Neural cell (in vitro differentiated cells): ENCODE results near the gene IGFBP2. TPM values are rescaled to one million over a fixed set of nuclear protein-coding genes. Genes with fewer than 3 reads are reported as not detected.

Experiments used
- H2AFZ ChIP-seq: fragments of 200-600, 300-800 bp; sonication (generic), shearing (Covaris generic); 2 replicates; pipeline ENCODE4 v1.6.0; 2014; ENCODE audit warnings: low read depth, mild to moderate bottlenecking, antibody characterized with exemption, low read length, moderate library complexity
- H3F3A ChIP-seq: fragments of 200-600 bp; shearing (Covaris generic); 2 replicates; pipeline ENCODE4 v1.6.1; 2016; ENCODE audit warnings: mild to moderate bottlenecking, moderate library complexity, mixed read lengths, antibody characterized with exemption, low read length; ENCODE audit not compliant: insufficient read depth, poor library complexity, severe bottlenecking
- H3K27ac ChIP-seq: fragments of 200-600, 300-800 bp; sonication (generic), shearing (Covaris generic); 2 replicates; pipeline ENCODE4 v1.5.1; 2014; ENCODE audit warnings: mild to moderate bottlenecking, low read length, moderate library complexity
- H3K27me3 ChIP-seq: fragments of 300-800, 200-600 bp; sonication (generic), shearing (Covaris generic); 2 replicates; pipeline ENCODE4 v1.6.0; 2014; ENCODE audit warnings: mild to moderate bottlenecking, low read depth, low read length, moderate library complexity; ENCODE audit not compliant: insufficient read depth
- H3K36me3 ChIP-seq: fragments of 300-800, 200-600 bp; sonication (generic), shearing (Covaris generic); 2 replicates; pipeline ENCODE4 v1.5.1; 2014; ENCODE audit warnings: mild to moderate bottlenecking, antibody characterized with exemption, low read length, moderate library complexity; ENCODE audit not compliant: insufficient read depth
- H3K4me2 ChIP-seq: fragments of 300-800, 200-600 bp; sonication (generic), shearing (Covaris generic); 2 replicates; pipeline ENCODE4 v1.6.0; 2014; ENCODE audit warnings: mild to moderate bottlenecking, low read length
- H3K4me3 ChIP-seq: fragments of 300-800, 200-600 bp; sonication (generic), shearing (Covaris generic); 2 replicates; pipeline ENCODE4 v1.5.1; 2014; ENCODE audit warnings: mild to moderate bottlenecking, low read length, moderate library complexity
- H3K79me2 ChIP-seq: fragments of 200-600 bp; shearing (Covaris generic); replicated peaks from 2 replicates; pipeline ENCODE4 v1.6.0; 2014; ENCODE audit warnings: mild to moderate bottlenecking, low read length, moderate library complexity; ENCODE audit not compliant: insufficient read depth
- H3K9ac ChIP-seq: fragments of 300-800, 200-600 bp; sonication (generic), shearing (Covaris generic); 2 replicates; pipeline ENCODE4 v1.6.1; 2016; ENCODE audit warnings: mild to moderate bottlenecking, low read length, mixed read lengths
- H3K9me2 ChIP-seq: fragments of 200-600 bp; shearing (Covaris generic); 2 replicates; pipeline ENCODE4 v1.6.1; 2016; ENCODE audit warnings: mild to moderate bottlenecking, low read length, mixed read lengths; ENCODE audit not compliant: insufficient read depth
- H3K9me3 ChIP-seq: fragments of 200-600, 300-800 bp; sonication (generic), shearing (Covaris generic); 2 replicates; pipeline ENCODE4 v1.6.1; 2016; ENCODE audit warnings: mild to moderate bottlenecking, mixed run types, low read length, moderate library complexity, mixed read lengths
- H4K20me1 ChIP-seq: fragments of 200-600 bp; shearing (Covaris generic); 2 replicates; pipeline ENCODE4 v1.6.1; 2016; ENCODE audit warnings: mild to moderate bottlenecking, mixed run types; ENCODE audit not compliant: insufficient read depth
- EP300 ChIP-seq: fragments of 450-650 bp; conservative IDR thresholded peaks from 2 replicates; pipeline ENCODE4 v1.6.1; 2014; ENCODE audit warnings: antibody characterized with exemption, mild to moderate bottlenecking, moderate library complexity; ENCODE audit not compliant: poor library complexity, severe bottlenecking
- EZH2 ChIP-seq: fragments of 200-600, 300-800 bp; shearing (Covaris generic), sonication (generic); IDR thresholded peaks from 2 replicates; pipeline ENCODE4 v1.6.1; 2014; ENCODE audit warnings: antibody characterized with exemption, low read length, borderline replicate concordance, mild to moderate bottlenecking; ENCODE audit not compliant: insufficient read depth, poor library complexity, severe bottlenecking
- MXI1 ChIP-seq: fragments of 450-650 bp; conservative IDR thresholded peaks from 2 replicates; pipeline ENCODE4 v1.6.1; 2014; ENCODE audit warnings: antibody characterized with exemption, mild to moderate bottlenecking; ENCODE audit not compliant: poor library complexity, severe bottlenecking
- POLR2AphosphoS5 ChIP-seq: IDR thresholded peaks from 2 replicates; pipeline ENCODE4 v1.6.1; 2012
- RAD21 ChIP-seq: fragments of 450-650 bp; conservative IDR thresholded peaks from 2 replicates; pipeline ENCODE4 v1.6.1; 2014; ENCODE audit warnings: antibody characterized with exemption, mild to moderate bottlenecking, moderate library complexity
- SMC3 ChIP-seq: fragments of 450-650 bp; conservative IDR thresholded peaks from 2 replicates; pipeline ENCODE4 v1.6.1; 2014; ENCODE audit warnings: antibody characterized with exemption, mild to moderate bottlenecking, moderate library complexity; ENCODE audit not compliant: poor library complexity
- TAF1 ChIP-seq: IDR thresholded peaks from 2 replicates; pipeline ENCODE4 v1.6.1; 2012; ENCODE audit warnings: low read depth
- polyA plus RNA-seq: library from polyadenylated mRNA; depleted of rRNA; stranded (reverse); fragments of >200 nt; gene quantifications from 2 replicates; pipeline ENCODE4 v1.2.3, GENCODE V29; 2014
- TF ChIP-seq, protein P1 (sequence below): IDR thresholded peaks from 2 replicates; pipeline ENCODE4 v1.6.1; 2012; ENCODE audit warnings: borderline replicate concordance
- TF ChIP-seq, protein P2 (sequence below): fragments of 450-650 bp; IDR thresholded peaks from 2 replicates; pipeline ENCODE4 v1.5.1; 2014; ENCODE audit warnings: antibody characterized with exemption, mild to moderate bottlenecking, moderate library complexity; ENCODE audit not compliant: poor library complexity, severe bottlenecking

The IGFBP2 gene
- polyA plus RNA-seq, 1 donor from 2014 or later: 150 TPM

DNA sequence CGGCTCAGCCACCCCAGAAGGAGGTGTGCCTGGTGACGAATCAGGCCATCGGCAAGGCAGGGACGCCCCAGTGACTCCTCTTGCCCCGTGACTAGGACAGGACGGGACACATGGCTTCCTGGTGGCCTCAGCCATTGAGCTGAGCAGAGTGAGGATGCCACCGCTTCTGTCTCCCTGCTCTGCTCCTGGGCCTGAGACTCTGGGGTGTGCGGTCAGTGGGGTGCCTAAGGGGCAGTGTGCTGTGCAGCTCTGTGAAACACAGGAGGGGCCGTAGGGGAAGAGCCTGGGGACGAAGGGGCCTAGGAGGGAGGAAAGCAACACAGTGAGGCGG, 37.8 kb downstream of the IGFBP2 start:
- Histone ChIP-seq H3K79me2 (no peaks in the 10 kb centered on the region), H4K20me1 (no peaks in the 10 kb centered on the region), H3K9me3 (no peaks in the 10 kb centered on the region), H3K27ac (no peak overlapping the region), H3K9me2 (no peaks in the 10 kb centered on the region), H3K9ac (no peak overlapping the region), H3K4me3 (no peak overlapping the region), H3F3A (no peaks in the 10 kb centered on the region), H3K27me3 (no peaks in the 10 kb centered on the region), H2AFZ (no peak overlapping the region), H3K36me3 (no peaks in the 10 kb centered on the region), H3K4me2 (no peak overlapping the region)
- no peak for TF ChIP-seq EP300
- no peak for TF ChIP-seq MXI1
- TF ChIP-seq EZH2: no peak
- TF ChIP-seq SMC3: no peak
- TF ChIP-seq RAD21: no peak
- TF ChIP-seq, protein P1, sequence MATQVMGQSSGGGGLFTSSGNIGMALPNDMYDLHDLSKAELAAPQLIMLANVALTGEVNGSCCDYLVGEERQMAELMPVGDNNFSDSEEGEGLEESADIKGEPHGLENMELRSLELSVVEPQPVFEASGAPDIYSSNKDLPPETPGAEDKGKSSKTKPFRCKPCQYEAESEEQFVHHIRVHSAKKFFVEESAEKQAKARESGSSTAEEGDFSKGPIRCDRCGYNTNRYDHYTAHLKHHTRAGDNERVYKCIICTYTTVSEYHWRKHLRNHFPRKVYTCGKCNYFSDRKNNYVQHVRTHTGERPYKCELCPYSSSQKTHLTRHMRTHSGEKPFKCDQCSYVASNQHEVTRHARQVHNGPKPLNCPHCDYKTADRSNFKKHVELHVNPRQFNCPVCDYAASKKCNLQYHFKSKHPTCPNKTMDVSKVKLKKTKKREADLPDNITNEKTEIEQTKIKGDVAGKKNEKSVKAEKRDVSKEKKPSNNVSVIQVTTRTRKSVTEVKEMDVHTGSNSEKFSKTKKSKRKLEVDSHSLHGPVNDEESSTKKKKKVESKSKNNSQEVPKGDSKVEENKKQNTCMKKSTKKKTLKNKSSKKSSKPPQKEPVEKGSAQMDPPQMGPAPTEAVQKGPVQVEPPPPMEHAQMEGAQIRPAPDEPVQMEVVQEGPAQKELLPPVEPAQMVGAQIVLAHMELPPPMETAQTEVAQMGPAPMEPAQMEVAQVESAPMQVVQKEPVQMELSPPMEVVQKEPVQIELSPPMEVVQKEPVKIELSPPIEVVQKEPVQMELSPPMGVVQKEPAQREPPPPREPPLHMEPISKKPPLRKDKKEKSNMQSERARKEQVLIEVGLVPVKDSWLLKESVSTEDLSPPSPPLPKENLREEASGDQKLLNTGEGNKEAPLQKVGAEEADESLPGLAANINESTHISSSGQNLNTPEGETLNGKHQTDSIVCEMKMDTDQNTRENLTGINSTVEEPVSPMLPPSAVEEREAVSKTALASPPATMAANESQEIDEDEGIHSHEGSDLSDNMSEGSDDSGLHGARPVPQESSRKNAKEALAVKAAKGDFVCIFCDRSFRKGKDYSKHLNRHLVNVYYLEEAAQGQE: no peak
- no peak for TF ChIP-seq TAF1
- TF ChIP-seq POLR2AphosphoS5: no peak
- TF ChIP-seq, protein P2, sequence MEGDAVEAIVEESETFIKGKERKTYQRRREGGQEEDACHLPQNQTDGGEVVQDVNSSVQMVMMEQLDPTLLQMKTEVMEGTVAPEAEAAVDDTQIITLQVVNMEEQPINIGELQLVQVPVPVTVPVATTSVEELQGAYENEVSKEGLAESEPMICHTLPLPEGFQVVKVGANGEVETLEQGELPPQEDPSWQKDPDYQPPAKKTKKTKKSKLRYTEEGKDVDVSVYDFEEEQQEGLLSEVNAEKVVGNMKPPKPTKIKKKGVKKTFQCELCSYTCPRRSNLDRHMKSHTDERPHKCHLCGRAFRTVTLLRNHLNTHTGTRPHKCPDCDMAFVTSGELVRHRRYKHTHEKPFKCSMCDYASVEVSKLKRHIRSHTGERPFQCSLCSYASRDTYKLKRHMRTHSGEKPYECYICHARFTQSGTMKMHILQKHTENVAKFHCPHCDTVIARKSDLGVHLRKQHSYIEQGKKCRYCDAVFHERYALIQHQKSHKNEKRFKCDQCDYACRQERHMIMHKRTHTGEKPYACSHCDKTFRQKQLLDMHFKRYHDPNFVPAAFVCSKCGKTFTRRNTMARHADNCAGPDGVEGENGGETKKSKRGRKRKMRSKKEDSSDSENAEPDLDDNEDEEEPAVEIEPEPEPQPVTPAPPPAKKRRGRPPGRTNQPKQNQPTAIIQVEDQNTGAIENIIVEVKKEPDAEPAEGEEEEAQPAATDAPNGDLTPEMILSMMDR: no peak

DNA sequence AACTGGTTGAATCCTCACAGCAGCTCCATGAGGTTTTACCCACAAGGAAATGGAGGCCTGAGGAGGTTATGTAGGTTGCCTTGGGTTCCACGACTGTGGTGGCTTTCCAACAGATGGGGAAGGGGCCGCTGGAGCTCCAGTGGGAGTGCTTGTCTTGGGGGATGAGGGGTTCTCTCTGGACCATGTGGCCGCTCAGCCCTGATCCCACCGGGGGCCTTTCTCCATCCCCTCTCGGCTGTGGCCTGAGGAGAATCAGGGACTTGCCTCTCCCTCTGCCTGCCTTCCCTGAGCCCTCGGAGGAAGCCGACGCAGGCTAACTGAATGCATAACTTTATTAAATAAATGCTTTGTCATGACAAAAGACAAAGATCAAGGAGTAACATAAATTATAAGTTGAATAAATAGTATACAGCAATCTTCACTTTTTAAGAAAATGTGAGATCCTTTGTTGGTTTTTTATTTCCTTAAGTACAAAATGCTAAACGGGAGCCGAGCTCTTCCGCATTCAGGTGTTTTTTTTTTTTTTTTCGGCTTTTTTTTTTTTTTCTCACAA, 38.6 kb downstream of the IGFBP2 start:
- Histone ChIP-seq H4K20me1 (no peaks in the 10 kb centered on the region), H3K27ac (no peak overlapping the region), H3K36me3 (no peaks in the 10 kb centered on the region), H3K9ac (no peak overlapping the region), H3K9me2 (no peaks in the 10 kb centered on the region), H3K79me2 (no peaks in the 10 kb centered on the region), H3K4me2 (no peak overlapping the region), H3K27me3 (no peaks in the 10 kb centered on the region), H2AFZ (no peak overlapping the region), H3K9me3 (no peaks in the 10 kb centered on the region), H3F3A (no peaks in the 10 kb centered on the region), H3K4me3 (no peak overlapping the region)
- TF ChIP-seq POLR2AphosphoS5: no peak
- no peak for TF ChIP-seq MXI1
- no peak for TF ChIP-seq TAF1
- TF ChIP-seq, protein P1: no peak
- no peak for TF ChIP-seq RAD21
- no peak for TF ChIP-seq EP300
- no peak for TF ChIP-seq SMC3
- TF ChIP-seq EZH2: no peak
- TF ChIP-seq, protein P2: no peak
